ENCODE data around the gene MAGEC1.
"Not testable (repeated sequence)": the region's sequence is repeated elsewhere in the genome, so short reads cannot be mapped to it uniquely, and the experiment has no call there.

The MAGEC1 gene

GRCh38 chrX:141903400-141904155 is at the start of gene MAGEC1:
Gene MAGEC1, plus strand, starts transcription at chrX:141903894. Its CDS starts 1,179 bp downstream, at chrX:141905073.
- DNase-seq (ENCODE audit: low spot score), result no peak

GRCh38 chrX:141857479-141857878 is 46.2 kb upstream of the MAGEC1 start:
- DNase-seq (ENCODE audit: low spot score), result no peak

GRCh38 chrX:141879616-141880015 is 24.1 kb upstream of the MAGEC1 start:
- DNase-seq (ENCODE audit: low spot score), result no peak

- DNase-seq (ENCODE audit: low spot score), result not testable (repeated sequence)
Observed at GRCh38 chrX:141888811-141889210, 14.9 kb upstream of the MAGEC1 start.

- no peak for DNase-seq (ENCODE audit: low spot score)
Observed at GRCh38 chrX:141894733-141895132, 9.0 kb upstream of the MAGEC1 start.

- DNase-seq (ENCODE audit: low spot score), result no peak
Observed at GRCh38 chrX:141897690-141898089, 6.0 kb upstream of the MAGEC1 start.

- DNase-seq (ENCODE audit: low spot score), result no peak
Observed at GRCh38 chrX:141902366-141902765, 1.3 kb upstream of the MAGEC1 start.

GRCh38 chrX:141904262-141904661 is 568 bp downstream of the MAGEC1 start:
- DNase-seq (ENCODE audit: low spot score), result no peak

- DNase-seq (ENCODE audit: low spot score), result no peak
Observed at GRCh38 chrX:141917801-141918200, 14.1 kb downstream of the MAGEC1 start.

- no peak for DNase-seq (ENCODE audit: low spot score)
Observed at GRCh38 chrX:141924293-141924692, 20.6 kb downstream of the MAGEC1 start.

GRCh38 chrX:141928432-141928831 is 24.7 kb downstream of the MAGEC1 start:
- DNase-seq (ENCODE audit: low spot score), result no peak

GRCh38 chrX:141934059-141934641 is 30.5 kb downstream of the MAGEC1 start:
- DNase-seq (ENCODE audit: low spot score), result no peak

- DNase-seq (ENCODE audit: low spot score), result no peak
Observed at GRCh38 chrX:141935645-141936044, 32.0 kb downstream of the MAGEC1 start.

- no peak for DNase-seq (ENCODE audit: low spot score)
Observed at GRCh38 chrX:141936080-141936479, 32.4 kb downstream of the MAGEC1 start.

GRCh38 chrX:141941234-141941633 is 37.5 kb downstream of the MAGEC1 start:
- no peak for DNase-seq (ENCODE audit: low spot score)

GRCh38 chrX:141945426-141945825 is 41.7 kb downstream of the MAGEC1 start:
- DNase-seq (ENCODE audit: low spot score), result no peak

- DNase-seq (ENCODE audit: low spot score), result no peak
Observed at GRCh38 chrX:141947350-141947749, 43.7 kb downstream of the MAGEC1 start.

- no peak for DNase-seq (ENCODE audit: low spot score)
Observed at GRCh38 chrX:141952603-141953002, 48.9 kb downstream of the MAGEC1 start.

GRCh38 chrX:141958675-141959074 is 55.0 kb downstream of the MAGEC1 start:
- DNase-seq (ENCODE audit: low spot score), result no peak
